H1 (cell line): ENCODE measurements around the gene PXN. TPM values are rescaled to one million over a fixed set of nuclear protein-coding genes. Genes with fewer than 3 reads are reported as not detected.

Experiments
- CTCF ChIA-PET: fragments of 300-600 bp; sonication (Branson Sonifier 250); formaldehyde crosslinking; loops from one replicate; lab custom pipeline; 2021; ENCODE audit not compliant: partially characterized antibody; lab: Charles Lee
- POLR2A ChIA-PET: fragments of 300-600 bp; sonication (Branson Sonifier 250); formaldehyde crosslinking; loops from one replicate; lab custom pipeline; 2021; ENCODE audit warnings: inconsistent platforms; ENCODE audit not compliant: partially characterized antibody; lab: Charles Lee
- DNase-seq, 2 experiments: peaks; one replicate each; pipeline versions ENCODE4 v3.0.0 to v3.0.0-alpha.2; 2010 to 2022; ENCODE audit warnings: low spot score in 2 of 2, low read depth in 1 of 2, mixed read lengths in 1 of 2
- FAIRE-seq: peaks from 2 replicates; lab custom pipeline; 2011; peaks lifted over from hg19 to GRCh38; lab: Jason Lieb, UNC
- H2AFZ ChIP-seq: 2 replicates; pipeline ENCODE4 v1.8.1; 2012; ENCODE audit warnings: low read length, inconsistent platforms
- H2AK5ac ChIP-seq: 2 replicates; pipeline ENCODE4 v1.6.1; 2013; ENCODE audit warnings: low read depth, low read length
- H2BK120ac ChIP-seq: replicated peaks from 2 replicates; pipeline ENCODE3; 2013; ENCODE audit warnings: low read depth, low read length, inconsistent platforms
- H2BK12ac ChIP-seq: 2 replicates; pipeline ENCODE4 v1.6.1; 2013; ENCODE audit warnings: low read depth, low read length
- H2BK15ac ChIP-seq: 2 replicates; pipeline ENCODE4 v1.6.1; 2013; ENCODE audit warnings: low read length
- H2BK20ac ChIP-seq: 2 replicates; pipeline ENCODE4 v1.6.1; 2013; ENCODE audit warnings: low read length
- H2BK5ac ChIP-seq: 2 replicates; pipeline ENCODE4 v1.6.1; 2013; ENCODE audit warnings: low read depth, low read length
- H3K14ac ChIP-seq: 2 replicates; pipeline ENCODE4 v1.6.1; 2013; ENCODE audit warnings: inconsistent platforms; ENCODE audit not compliant: insufficient read length
- H3K18ac ChIP-seq: 2 replicates; pipeline ENCODE4 v1.6.1; 2013; ENCODE audit warnings: low read length; ENCODE audit errors: extremely low read depth
- H3K23ac ChIP-seq: 2 replicates; pipeline ENCODE4 v1.6.1; 2013; ENCODE audit warnings: inconsistent platforms; ENCODE audit not compliant: insufficient read length
- H3K23me2 ChIP-seq: 2 replicates; pipeline ENCODE4 v1.6.1; 2013; ENCODE audit warnings: low read depth, low read length
- H3K27ac ChIP-seq: 2 replicates; pipeline ENCODE4 v1.6.1; 2011; ENCODE audit warnings: low read depth, low read length, inconsistent platforms
- H3K27me3 ChIP-seq, 4 experiments: replicated peaks in 1 of 4; 1 replicate in 1 of 4; 2 replicates in 3 of 4; pipeline versions ENCODE4 v1.6.1 to v1.8.1; 2011 to 2013; ENCODE audit warnings: low read length in 3 of 4, mild to moderate bottlenecking in 3 of 4, inconsistent platforms in 2 of 4, mixed read lengths in 2 of 4, moderate library complexity in 1 of 4; ENCODE audit not compliant: control insufficient read depth in 3 of 4, insufficient read depth in 3 of 4; ENCODE audit errors: extremely low read depth in 1 of 4
- H3K36me3 ChIP-seq, 4 experiments: 2 replicates each; pipeline versions ENCODE4 v1.6.1 to v1.8.1; 2011 to 2013; ENCODE audit warnings: mild to moderate bottlenecking in 4 of 4, low read length in 3 of 4, moderate library complexity in 2 of 4, control low read depth in 1 of 4, inconsistent platforms in 1 of 4; ENCODE audit not compliant: insufficient read depth in 4 of 4, control insufficient read depth in 2 of 4
- H3K4ac ChIP-seq: replicated peaks from 2 replicates; pipeline ENCODE3; 2013; ENCODE audit warnings: low read length, low read depth, mixed read lengths, inconsistent platforms; ENCODE audit not compliant: insufficient read length
- H3K4me1 ChIP-seq, 4 experiments: replicated peaks in 1 of 4; 1 replicate in 1 of 4; 2 replicates in 3 of 4; pipeline versions ENCODE4 v1.6.1 to v1.8.1; 2011 to 2013; ENCODE audit warnings: low read length in 3 of 4, inconsistent platforms in 2 of 4, mixed read lengths in 1 of 4; ENCODE audit not compliant: insufficient read depth in 4 of 4, control insufficient read depth in 3 of 4
- H3K4me2 ChIP-seq, 2 experiments: 2 replicates each; pipeline versions ENCODE4 v1.6.1 to v1.8.1; 2011 to 2013; ENCODE audit warnings: low read depth in 2 of 2, low read length in 2 of 2, control low read depth in 1 of 2, inconsistent platforms in 1 of 2, mild to moderate bottlenecking in 1 of 2; ENCODE audit not compliant: insufficient read depth in 1 of 2
- H3K4me3 ChIP-seq, 4 experiments: fragments of 200-600, 300-600 bp in 1 of 4; sonication (generic), shearing (Covaris generic), sonication (Bioruptor Twin) in 1 of 4; 2 replicates each; pipeline versions ENCODE4 v1.5.1 to v1.8.1; 2011 to 2016; ENCODE audit warnings: low read length in 4 of 4, low read depth in 3 of 4, control low read depth in 2 of 4, inconsistent platforms in 2 of 4, mild to moderate bottlenecking in 2 of 4, mixed read lengths in 1 of 4, moderate library complexity in 1 of 4; ENCODE audit not compliant: insufficient read depth in 2 of 4; ENCODE audit errors: extremely low read depth in 1 of 4
- H3K56ac ChIP-seq: replicated peaks from 2 replicates; pipeline ENCODE3; 2013; ENCODE audit warnings: low read depth, mild to moderate bottlenecking, mixed read lengths, low read length, inconsistent platforms; ENCODE audit not compliant: insufficient read length
- H3K79me1 ChIP-seq: 2 replicates; pipeline ENCODE4 v1.6.1; 2013; ENCODE audit warnings: low read depth, low read length, control low read depth
- H3K79me2 ChIP-seq, 2 experiments: 2 replicates each; pipeline versions ENCODE4 v1.6.1 to v1.8.1; 2012 to 2013; ENCODE audit warnings: low read length in 2 of 2, mild to moderate bottlenecking in 2 of 2, inconsistent platforms in 1 of 2; ENCODE audit not compliant: insufficient read depth in 2 of 2, control insufficient read depth in 1 of 2
- H3K9ac ChIP-seq, 4 experiments: replicated peaks in 1 of 4; 1 replicate in 1 of 4; 2 replicates in 3 of 4; pipeline versions ENCODE4 v1.6.1 to v1.8.1; 2011 to 2013; ENCODE audit warnings: low read depth in 3 of 4, low read length in 3 of 4, control low read depth in 2 of 4, mild to moderate bottlenecking in 2 of 4, moderate library complexity in 2 of 4, inconsistent platforms in 1 of 4; ENCODE audit errors: extremely low read depth in 1 of 4
- H3K9me3 ChIP-seq, 2 experiments: 2 replicates each; pipeline versions ENCODE4 v1.6.1 to v1.8.1; 2012 to 2013; ENCODE audit warnings: mild to moderate bottlenecking in 2 of 2, moderate library complexity in 2 of 2, control low read depth in 1 of 2, inconsistent platforms in 1 of 2, low read depth in 1 of 2, low read length in 1 of 2, mixed read lengths in 1 of 2; ENCODE audit not compliant: insufficient read depth in 2 of 2
- H4K20me1 ChIP-seq, 2 experiments: replicated peaks in 1 of 2; 2 replicates each; pipeline versions ENCODE3 to v1.8.1; 2011 to 2013; ENCODE audit warnings: inconsistent platforms in 2 of 2, low read length in 2 of 2, mild to moderate bottlenecking in 1 of 2; ENCODE audit not compliant: insufficient read depth in 2 of 2, control insufficient read depth in 1 of 2
- H4K5ac ChIP-seq: 2 replicates; pipeline ENCODE4 v1.6.1; 2013; ENCODE audit warnings: low read length, low read depth, mixed read lengths, inconsistent platforms; ENCODE audit not compliant: insufficient read length
- H4K8ac ChIP-seq: 2 replicates; pipeline ENCODE4 v1.8.0; 2013; ENCODE audit warnings: mild to moderate bottlenecking, moderate library complexity, low read length, inconsistent platforms; ENCODE audit not compliant: insufficient read depth; ENCODE audit errors: extremely low read depth
- H4K91ac ChIP-seq: replicated peaks from 2 replicates; pipeline ENCODE3; 2013; ENCODE audit warnings: low read length, mixed read lengths, inconsistent platforms; ENCODE audit not compliant: insufficient read length
- ASH2L ChIP-seq: fragments of 200-600, 300-600 bp; sonication (generic); IDR thresholded peaks from one replicate; pipeline ENCODE4 v1.7.1; 2017; ENCODE audit warnings: low read length
- BCL11A ChIP-seq, 2 experiments: IDR thresholded peaks; one replicate each; pipeline ENCODE4 v1.6.1; 2011; ENCODE audit warnings: low read depth in 2 of 2, low read length in 2 of 2, mild to moderate bottlenecking in 2 of 2
- CHD2 ChIP-seq: IDR thresholded peaks from 2 replicates; pipeline ENCODE4 v1.6.1; 2012; ENCODE audit warnings: low read length, improper control_type of control experiment
- E2F6 ChIP-seq: IDR thresholded peaks from 2 replicates; pipeline ENCODE4 v1.6.1; 2012; ENCODE audit warnings: inconsistent platforms
- EZH2 ChIP-seq: fragments of 200-600 bp; sonication (generic); IDR thresholded peaks from 2 replicates; pipeline ENCODE4 v1.7.1; 2012; ENCODE audit warnings: low read depth, mild to moderate bottlenecking, moderate library complexity, low read length, inconsistent platforms; ENCODE audit not compliant: severe bottlenecking
- JUND ChIP-seq: IDR thresholded peaks from 2 replicates; pipeline ENCODE4 v1.6.1; 2011; ENCODE audit warnings: mild to moderate bottlenecking, improper control_type of control experiment, low read length
- MAFK ChIP-seq: IDR thresholded peaks from 2 replicates; pipeline ENCODE4 v1.6.1; 2012; ENCODE audit warnings: low read depth, mild to moderate bottlenecking, improper control_type of control experiment, low read length
- RAD21 ChIP-seq, 2 experiments: IDR thresholded peaks in 1 of 2; conservative IDR thresholded peaks in 1 of 2; 2 replicates each; pipeline ENCODE4 v1.6.1; 2011; ENCODE audit warnings: low read depth in 2 of 2, low read length in 2 of 2, improper control_type of control experiment in 1 of 2, inconsistent platforms in 1 of 2, mild to moderate bottlenecking in 1 of 2, moderate library complexity in 1 of 2
- SAP30 ChIP-seq: fragments of 300-600 bp; sonication (generic); IDR thresholded peaks from 2 replicates; pipeline ENCODE4 v1.7.1; 2012; ENCODE audit warnings: low read length, moderate library complexity, mild to moderate bottlenecking, inconsistent platforms; ENCODE audit not compliant: insufficient read depth, insufficient replicate concordance
- SP1 ChIP-seq: IDR thresholded peaks from 2 replicates; pipeline ENCODE4 v1.6.1; 2011; ENCODE audit warnings: low read depth, low read length
- TBP ChIP-seq: IDR thresholded peaks from 2 replicates; pipeline ENCODE4 v1.6.1; 2011; ENCODE audit warnings: low read depth, low read length, improper control_type of control experiment
- WGBS, 2 experiments: shearing (Covaris generic) in 1 of 2; methylation state at CpG; one replicate each; pipeline versions ENCODE4 v1.1.6 to v1.1.7; 2013 to 2015; ENCODE audit warnings: low lambda C conversion rate in 2 of 2, mixed read lengths in 2 of 2, inconsistent platforms in 1 of 2, low coverage in 1 of 2, missing lambda C conversion rate in 1 of 2; ENCODE audit not compliant: insufficient replicate concordance in 2 of 2, insufficient coverage in 1 of 2, insufficient read length in 1 of 2; ENCODE audit errors: extremely low coverage in 1 of 2, missing lambda C conversion rate in 1 of 2; 5-methylcytosine and 5-hydroxymethylcytosine counted together
- polyA plus RNA-seq, 7 experiments: library from polyadenylated mRNA; depleted of rRNA in 3 of 7; stranded (reverse) in 5 of 7; unstranded in 2 of 7; fragments of >200 nt in 5 of 7; fragments of 200-250 nt in 2 of 7; gene quantifications; 1 replicate in 5 of 7; 2 replicates in 1 of 7; 4 replicates in 1 of 7; pipeline versions ENCODE4 v1.2.1 to v1.2.3, GENCODE V29; 2011 to 2013; ENCODE audit warnings: missing spikeins in 2 of 7, mixed read lengths in 2 of 7
- total RNA-seq: library from RNA; stranded (reverse); fragmentation: NEBNext Ultra II Directional; extraction: Animal tissue kit (Norgen Biotek cat#: 25700); gene quantifications from 2 replicates; pipeline ENCODE4 v1.2.1, GENCODE V29; 2021
- TF ChIP-seq, protein P1 (sequence below): IDR thresholded peaks from 2 replicates; pipeline ENCODE4 v1.6.1; 2011; ENCODE audit warnings: low read depth, mild to moderate bottlenecking, low read length; ENCODE audit not compliant: insufficient read depth

PXN gene
- total and polyA plus RNA-seq, 2 of the 8 experiments (the other 6 are each of a cell fraction or from before 2014, with no cell fraction given) = 51.0 to 105 TPM

GRCh38 chr12:120247183-120247582 lies 18.3 kb downstream of the PXN start:
- Histone ChIP-seq H2BK12ac (no peak overlapping the region), H4K20me1 (peaks cover 16 to 38% of the 10 kb centered on the region in 2 experiments), H3K27ac (no peak overlapping the region), H2BK15ac (no peak overlapping the region), H3K79me1 (peaks cover 23% of the 10 kb centered on the region), H3K4me2 (no peak overlapping the region), H2BK120ac (no peak overlapping the region), H3K23ac (no peak overlapping the region), H3K4me1 (peaks cover 3 to 11% (median 6%) of the 10 kb centered on the region in 4 experiments; a peak in 6 of 7 replicates), H3K36me3 (no peaks in the 10 kb centered on the region; a peak in 1 of 8 replicates), H2AK5ac (no peak overlapping the region), H3K4ac (no peak overlapping the region), H3K9ac (peak overlapping the region in 1 of 4 experiments; percentile 21; a peak in 1 of 7 replicates), H3K18ac (no peak overlapping the region), H3K4me3 (no peak overlapping the region), H3K9me3 (no peaks in the 10 kb centered on the region), H2AFZ (no peak overlapping the region), H3K14ac (no peak overlapping the region), H4K5ac (no peak overlapping the region), H2BK20ac (no peak overlapping the region), H4K91ac (no peak overlapping the region), H3K23me2 (no peaks in the 10 kb centered on the region), H3K27me3 (no peaks in the 10 kb centered on the region), H3K56ac (no peak overlapping the region), H3K79me2 (peaks cover 0 to 74% of the 10 kb centered on the region in 2 experiments; a peak in 3 of 4 replicates), H2BK5ac (no peak overlapping the region), H4K8ac (no peak overlapping the region; the same call in 1 of the 2 replicates)
- DNase-seq = no peak
- ChIA-PET CTCF (interaction anchor here (22.3 to 34.8 kb wide), 3 partner anchors 2 to 22 kb away, joined by 741 to 930 read pairs (median 741); partner anchors contain the start of gene PXN), POLR2A (interaction anchor here (67.0 to 88.3 kb wide), 2 partner anchors 19 to 20 kb away, joined by 4270 read pairs; partner anchors contain the start of genes GCN1, PXN, RNU4-1 and RNU4-2)
- WGBS, 2 experiments = 82% methylated on average over 3 of the region's 3 CpGs; no CpG with 5 or more reads in 1 of the 2 experiments
- no peak for FAIRE-seq
- TF ChIP-seq SAP30 (no peak), MAFK (no peak), JUND (no peak), E2F6 (no peak), ASH2L (no peak), RAD21 (IDR thresholded peaks at IDR 0.05 in 1 of 2, conservative IDR thresholded peaks at IDR 0.05 in 1 of 2; ENCODE audit: low read depth in 2 of 2, low read length in 2 of 2) (no peak), CHD2 (no peak), EZH2 (no peak), TBP (no peak), SP1 (no peak), BCL11A (IDR thresholded peaks at IDR 0.05; ENCODE audit: low read depth in 2 of 2, low read length in 2 of 2) (no peak)
- TF ChIP-seq, protein P1, sequence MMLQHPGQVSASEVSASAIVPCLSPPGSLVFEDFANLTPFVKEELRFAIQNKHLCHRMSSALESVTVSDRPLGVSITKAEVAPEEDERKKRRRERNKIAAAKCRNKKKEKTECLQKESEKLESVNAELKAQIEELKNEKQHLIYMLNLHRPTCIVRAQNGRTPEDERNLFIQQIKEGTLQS = no peak
